HCT116 (cell line): ENCODE data around the gene KHDRBS2. TPM values are rescaled to one million over a fixed set of nuclear protein-coding genes. Genes with fewer than 3 reads are reported as not detected.

ENCODE experiments used
- ATAC-seq: fragments of 200-7000 bp; cut with Tn5 transposase; 2 replicates; pipeline ENCODE4 v1.9.1; 2020; ENCODE audit warnings: mild to moderate bottlenecking, moderate library complexity
- BruUV-seq: library from RNA; stranded (reverse); fragments of 400-500 nt; replicated peaks from 2 replicates; lab custom pipeline; 2021; lab: Mats Ljungman, UMichigan
- CTCF ChIA-PET: fragments of 300-600 bp; sonication (Branson Sonifier 250); formaldehyde crosslinking; loops from one replicate; lab custom pipeline; 2021; ENCODE audit warnings: antibody characterized with exemption; lab: Charles Lee
- POLR2A ChIA-PET: fragments of 300-600, 350-600 bp; sonication (Branson Sonifier 250); formaldehyde crosslinking; loops from one replicate; lab custom pipeline; 2021; ENCODE audit warnings: antibody characterized with exemption; lab: Charles Lee
- RAD21 ChIA-PET, 2 experiments: fragments of 300-600 bp; sonication (Branson Sonifier 250); formaldehyde crosslinking; loops; one replicate each; lab custom pipeline; 2023; ENCODE audit warnings: low total read pairs in 2 of 2; ENCODE audit not compliant: uncharacterized antibody in 2 of 2, unreplicated experiment in 2 of 2, low non-redundant PET in 1 of 2; lab: Charles Lee
- DNase-seq: peaks from one replicate; pipeline ENCODE4 v3.0.0-alpha.2; 2010; ENCODE audit warnings: low read depth, low spot score
- H2AFZ ChIP-seq: fragments of 200-600 bp; shearing (Covaris generic), sonication (generic); 2 replicates; pipeline ENCODE4 v1.6.1; 2017; ENCODE audit warnings: low read depth, mixed run types, mixed read lengths, antibody characterized with exemption, low read length; ENCODE audit not compliant: poor library complexity, severe bottlenecking
- H3K27ac ChIP-seq: 2 replicates; pipeline ENCODE4 v1.5.1; 2012; ENCODE audit warnings: low read depth, low read length
- H3K27me3 ChIP-seq: fragments of 200-600 bp; sonication (generic); 2 replicates; pipeline ENCODE4 v1.6.1; 2016; ENCODE audit warnings: mixed run types, low read length, mixed read lengths; ENCODE audit not compliant: insufficient read depth
- H3K36me3 ChIP-seq, 2 experiments: fragments of 200-500 bp in 1 of 2; fragments of 200-600 bp in 1 of 2; sonication (Bioruptor generic) in 1 of 2; sonication (generic) in 1 of 2; 2 replicates each; pipeline versions ENCODE4 v1.5.1 to v1.6.1; 2014 to 2016; ENCODE audit warnings: low read length in 2 of 2, inconsistent platforms in 1 of 2, mixed read lengths in 1 of 2, mixed run types in 1 of 2; ENCODE audit not compliant: insufficient read depth in 2 of 2, control insufficient read depth in 1 of 2
- H3K4me1 ChIP-seq, 2 experiments: fragments of 200-600 bp in 1 of 2; sonication (generic) in 1 of 2; 2 replicates each; pipeline versions ENCODE4 v1.5.1 to v1.6.1; 2012 to 2017; ENCODE audit warnings: low read length in 2 of 2, inconsistent platforms in 1 of 2, mild to moderate bottlenecking in 1 of 2, mixed read lengths in 1 of 2, mixed run types in 1 of 2, moderate library complexity in 1 of 2; ENCODE audit not compliant: insufficient read depth in 2 of 2, control insufficient read depth in 1 of 2
- H3K4me2 ChIP-seq: fragments of 200-600 bp; sonication (generic); 2 replicates; pipeline ENCODE4 v1.6.1; 2017; ENCODE audit warnings: mixed run types, low read length, mixed read lengths
- H3K4me3 ChIP-seq, 2 experiments: fragments of 200-600 bp in 1 of 2; sonication (generic) in 1 of 2; replicated peaks in 1 of 2; 2 replicates each; pipeline ENCODE4 v1.5.1; 2011 to 2016; ENCODE audit warnings: low read length in 2 of 2, control low read depth in 1 of 2, low read depth in 1 of 2, mild to moderate bottlenecking in 1 of 2, mixed read lengths in 1 of 2, mixed run types in 1 of 2
- H3K79me2 ChIP-seq: fragments of 200-600 bp; sonication (generic); 2 replicates; pipeline ENCODE4 v1.6.1; 2017; ENCODE audit warnings: mild to moderate bottlenecking, mixed run types, low read length, moderate library complexity, mixed read lengths; ENCODE audit not compliant: insufficient read depth
- H3K9ac ChIP-seq: fragments of 200-600 bp; sonication (generic); 2 replicates; pipeline ENCODE4 v1.6.1; 2016; ENCODE audit warnings: low read length, mixed read lengths
- H3K9me2 ChIP-seq: fragments of 200-600 bp; sonication (generic), shearing (Covaris generic); 2 replicates; pipeline ENCODE4 v1.6.1; 2017; ENCODE audit warnings: mixed run types, mild to moderate bottlenecking, moderate library complexity; ENCODE audit not compliant: insufficient read depth
- H3K9me3 ChIP-seq, 2 experiments: fragments of 200-500 bp in 1 of 2; fragments of 200-600 bp in 1 of 2; sonication (Bioruptor generic) in 1 of 2; sonication (generic) in 1 of 2; 2 replicates each; pipeline ENCODE4 v1.6.1; 2014 to 2017; ENCODE audit warnings: low read length in 2 of 2, mixed read lengths in 2 of 2, inconsistent platforms in 1 of 2, low read depth in 1 of 2, mild to moderate bottlenecking in 1 of 2, mixed run types in 1 of 2, moderate library complexity in 1 of 2; ENCODE audit not compliant: control insufficient read depth in 1 of 2, insufficient read depth in 1 of 2
- H4K20me1 ChIP-seq: fragments of 200-600 bp; sonication (generic), shearing (Covaris generic); 2 replicates; pipeline ENCODE4 v1.6.1; 2017; ENCODE audit warnings: mixed run types, mild to moderate bottlenecking, moderate library complexity; ENCODE audit not compliant: insufficient read depth
- EGR1 ChIP-seq: IDR thresholded peaks from 2 replicates; pipeline ENCODE4 v1.6.1; 2012; ENCODE audit warnings: low read depth
- ELF1 ChIP-seq: IDR thresholded peaks from 2 replicates; pipeline ENCODE4 v1.6.1; 2012; ENCODE audit warnings: low read depth, borderline replicate concordance
- EZH2 ChIP-seq: fragments of 200-600 bp; sonication (generic); IDR thresholded peaks from 2 replicates; pipeline ENCODE4 v1.6.1; 2017; ENCODE audit warnings: antibody characterized with exemption, mixed run types
- EZH2phosphoT487 ChIP-seq: fragments of 200-600 bp; IDR thresholded peaks from 2 replicates; pipeline ENCODE4 v1.6.1; 2018; ENCODE audit warnings: antibody characterized with exemption, borderline replicate concordance
- FOSL1 ChIP-seq: IDR thresholded peaks from 2 replicates; pipeline ENCODE4 v1.6.1; 2012; ENCODE audit warnings: low read depth
- JUND ChIP-seq: IDR thresholded peaks from 2 replicates; pipeline ENCODE4 v1.6.1; 2012
- POLR2AphosphoS5 ChIP-seq: IDR thresholded peaks from 2 replicates; pipeline ENCODE4 v1.6.1; 2011; ENCODE audit warnings: mild to moderate bottlenecking, low read depth, low read length, moderate library complexity
- RAD21 ChIP-seq: IDR thresholded peaks from 2 replicates; pipeline ENCODE4 v1.6.1; 2012; ENCODE audit warnings: low read depth, mild to moderate bottlenecking
- SIN3A ChIP-seq: IDR thresholded peaks from 2 replicates; pipeline ENCODE4 v1.6.1; 2012; ENCODE audit warnings: low read depth
- SP1 ChIP-seq: IDR thresholded peaks from 2 replicates; pipeline ENCODE4 v1.6.1; 2012; ENCODE audit warnings: low read depth
- TCF7L2 ChIP-seq: IDR thresholded peaks from 2 replicates; pipeline ENCODE4 v1.7.0; 2011; ENCODE audit warnings: borderline replicate concordance, inconsistent platforms; ENCODE audit not compliant: insufficient read depth, insufficient read length; ENCODE audit errors: extremely low read depth
- ZNF274 ChIP-seq: fragments of 200-500 bp; sonication (Bioruptor generic); IDR thresholded peaks from 2 replicates; pipeline ENCODE4 v1.6.1; 2014; ENCODE audit warnings: mild to moderate bottlenecking, low read depth, low read length, inconsistent platforms
- intact Hi-C: fragments of 100-400 bp; cut with micrococcal nuclease; formaldehyde crosslinking; loops from 2 replicates; pipeline ENCODE4 v1.10.0; 2022
- total RNA-seq: library from RNA; stranded (reverse); gene quantifications from one replicate; pipeline ENCODE4 v1.2.1, GENCODE V29; 2021; ENCODE audit not compliant: unreplicated experiment
- TF ChIP-seq, protein P1 (sequence below), 3 experiments: fragments of 200-600 bp in 1 of 3; sonication (generic) in 1 of 3; IDR thresholded peaks in 2 of 3; conservative IDR thresholded peaks in 1 of 3; 2 replicates each; pipeline ENCODE4 v1.5.1; 2012 to 2017; ENCODE audit warnings: low read depth in 2 of 3, low read length in 2 of 3, antibody characterized with exemption in 1 of 3, borderline replicate concordance in 1 of 3, control low read depth in 1 of 3, mild to moderate bottlenecking in 1 of 3, mixed read lengths in 1 of 3, mixed run types in 1 of 3, moderate library complexity in 1 of 3; ENCODE audit not compliant: insufficient read depth in 1 of 3

The KHDRBS2 gene
- total RNA-seq, 1 experiment from 2014 or later = not detected

DNA sequence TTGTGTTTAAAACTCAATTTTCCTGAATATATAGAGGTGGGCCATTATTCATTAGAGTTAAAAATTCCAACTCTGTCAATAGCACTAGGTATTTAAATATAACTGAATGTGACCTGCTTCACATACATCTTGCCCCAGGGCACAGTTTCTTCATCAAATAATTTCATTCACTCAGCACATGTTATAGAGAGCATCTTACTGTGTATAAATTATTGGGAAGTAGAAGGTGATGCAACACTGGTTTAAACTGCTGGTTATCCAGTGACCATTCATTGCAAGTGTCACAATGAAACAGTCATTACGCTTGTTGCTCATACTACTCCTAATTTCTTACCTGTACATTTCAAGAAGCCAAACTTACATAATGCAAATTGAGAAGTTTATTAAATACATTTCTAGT, 93.4 kb downstream of the KHDRBS2 start:
- Histone ChIP-seq H3K9ac (no peak overlapping the region), H3K9me3 (peaks cover 10 to 17% of the 10 kb centered on the region in 2 experiments; a peak in 2 of 4 replicates), H4K20me1 (no peaks in the 10 kb centered on the region), H3K4me3 (no peak overlapping the region), H3K27me3 (no peaks in the 10 kb centered on the region), H3K79me2 (no peaks in the 10 kb centered on the region), H3K4me1 (no peaks in the 10 kb centered on the region), H3K27ac (no peak overlapping the region), H3K4me2 (no peak overlapping the region), H3K9me2 (no peaks in the 10 kb centered on the region), H3K36me3 (no peaks in the 10 kb centered on the region), H2AFZ (no peak overlapping the region)
- BruUV-seq = no TSS peak
- intact Hi-C loops = no loop called here
- DNase-seq (no peak), ATAC-seq (no peak)
- no peak for TF ChIP-seq FOSL1
- no peak for TF ChIP-seq TCF7L2
- no peak for TF ChIP-seq ELF1
- no peak for TF ChIP-seq POLR2AphosphoS5
- TF ChIP-seq ZNF274 = no peak
- no peak for TF ChIP-seq JUND
- no peak for TF ChIP-seq RAD21
- no peak for TF ChIP-seq SIN3A
- TF ChIP-seq EGR1 = no peak
- no peak for TF ChIP-seq EZH2phosphoT487
- no peak for TF ChIP-seq SP1
- TF ChIP-seq, protein P1, sequence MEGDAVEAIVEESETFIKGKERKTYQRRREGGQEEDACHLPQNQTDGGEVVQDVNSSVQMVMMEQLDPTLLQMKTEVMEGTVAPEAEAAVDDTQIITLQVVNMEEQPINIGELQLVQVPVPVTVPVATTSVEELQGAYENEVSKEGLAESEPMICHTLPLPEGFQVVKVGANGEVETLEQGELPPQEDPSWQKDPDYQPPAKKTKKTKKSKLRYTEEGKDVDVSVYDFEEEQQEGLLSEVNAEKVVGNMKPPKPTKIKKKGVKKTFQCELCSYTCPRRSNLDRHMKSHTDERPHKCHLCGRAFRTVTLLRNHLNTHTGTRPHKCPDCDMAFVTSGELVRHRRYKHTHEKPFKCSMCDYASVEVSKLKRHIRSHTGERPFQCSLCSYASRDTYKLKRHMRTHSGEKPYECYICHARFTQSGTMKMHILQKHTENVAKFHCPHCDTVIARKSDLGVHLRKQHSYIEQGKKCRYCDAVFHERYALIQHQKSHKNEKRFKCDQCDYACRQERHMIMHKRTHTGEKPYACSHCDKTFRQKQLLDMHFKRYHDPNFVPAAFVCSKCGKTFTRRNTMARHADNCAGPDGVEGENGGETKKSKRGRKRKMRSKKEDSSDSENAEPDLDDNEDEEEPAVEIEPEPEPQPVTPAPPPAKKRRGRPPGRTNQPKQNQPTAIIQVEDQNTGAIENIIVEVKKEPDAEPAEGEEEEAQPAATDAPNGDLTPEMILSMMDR (IDR thresholded peaks at IDR 0.05 in 2 of 3, conservative IDR thresholded peaks at IDR 0.05 in 1 of 3; ENCODE audit: borderline replicate concordance in 1 of 3, insufficient read depth in 1 of 3, low read depth in 2 of 3, low read length in 2 of 3) = no peak
- TF ChIP-seq EZH2 = no peak
- ChIA-PET POLR2A (no interaction called here), RAD21 (no interaction called here), CTCF (no interaction called here)
